Activated naive CD4-positive, alpha-beta T cell treated with Interleukin-2 at 50 U/mL for 16 hours (primary cell): ENCODE data around the gene LTBR.

Experiments used
- DNase-seq: peaks from one replicate; pipeline ENCODE4 v3.0.0-alpha.2; 2020

LTBR gene

GRCh38 chr12:6386038-6386437 is 2.1 kb downstream of the LTBR start:
- DNase-seq = no peak

- DNase-seq = no peak
These were observed 2.5 kb downstream of the LTBR start for GRCh38 chr12:6386491-6386890.

DNA sequence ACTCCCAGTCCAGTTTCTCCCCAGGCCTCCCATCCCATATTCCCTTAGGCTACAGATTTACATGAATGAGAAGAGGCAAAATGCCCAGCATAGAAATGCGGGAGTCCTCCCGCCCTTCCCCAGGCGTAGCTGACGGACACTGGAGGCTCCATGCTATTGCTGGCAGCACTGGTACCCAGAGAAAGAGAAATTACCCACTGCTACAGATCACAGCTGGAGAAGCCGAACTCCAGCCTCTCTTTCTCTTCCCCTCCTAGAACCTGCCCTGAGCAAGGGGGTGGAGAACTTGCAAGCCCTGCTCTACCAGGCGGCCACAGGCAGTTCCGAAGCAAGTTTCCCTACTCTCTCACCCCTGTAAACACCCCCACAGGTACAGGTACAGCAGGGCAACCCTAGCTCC is 3.6 kb downstream of the LTBR start:
- DNase-seq = no peak

- DNase-seq = no peak
These were observed 6.3 kb downstream of the LTBR start for GRCh38 chr12:6390084-6390799.

DNA sequence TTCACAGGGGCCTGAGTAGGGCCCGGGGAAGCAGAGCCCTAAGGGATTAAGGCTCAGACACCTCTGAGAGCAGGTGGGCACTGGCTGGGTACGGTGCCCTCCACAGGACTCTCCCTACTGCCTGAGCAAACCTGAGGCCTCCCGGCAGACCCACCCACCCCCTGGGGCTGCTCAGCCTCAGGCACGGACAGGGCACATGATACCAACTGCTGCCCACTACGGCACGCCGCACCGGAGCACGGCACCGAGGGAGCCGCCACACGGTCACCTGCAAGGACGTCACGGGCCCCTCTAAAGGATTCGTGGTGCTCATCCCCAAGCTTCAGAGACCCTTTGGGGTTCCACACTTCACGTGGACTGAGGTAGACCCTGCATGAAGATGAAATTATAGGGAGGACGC is 7.1 kb downstream of the LTBR start:
- DNase-seq = no peak

GRCh38 chr12:6392504-6392903 is 8.5 kb downstream of the LTBR start:
- DNase-seq = no peak

GRCh38 chr12:6393109-6393508 is 9.1 kb downstream of the LTBR start:
- DNase-seq = no peak

DNA sequence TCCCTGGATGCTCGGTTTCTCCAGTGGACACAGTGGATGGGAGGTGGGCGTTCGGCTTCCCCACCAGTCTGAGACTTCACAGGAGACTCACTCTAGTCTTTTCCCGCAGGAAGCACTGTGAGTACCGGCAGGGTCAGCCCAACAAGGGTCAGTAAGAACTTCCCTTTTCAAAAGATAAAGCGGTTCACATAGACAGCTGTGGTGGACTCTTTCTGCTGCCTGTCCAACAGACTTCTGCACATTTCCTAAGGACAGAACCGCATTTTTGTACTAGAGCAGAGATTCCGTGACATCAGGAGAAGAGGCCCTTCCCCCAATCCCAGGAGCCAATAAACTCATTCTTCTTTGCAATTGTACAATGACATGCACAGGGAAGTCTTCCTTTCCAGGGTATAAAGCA is 10.4 kb downstream of the LTBR start:
- DNase-seq = no peak

DNA sequence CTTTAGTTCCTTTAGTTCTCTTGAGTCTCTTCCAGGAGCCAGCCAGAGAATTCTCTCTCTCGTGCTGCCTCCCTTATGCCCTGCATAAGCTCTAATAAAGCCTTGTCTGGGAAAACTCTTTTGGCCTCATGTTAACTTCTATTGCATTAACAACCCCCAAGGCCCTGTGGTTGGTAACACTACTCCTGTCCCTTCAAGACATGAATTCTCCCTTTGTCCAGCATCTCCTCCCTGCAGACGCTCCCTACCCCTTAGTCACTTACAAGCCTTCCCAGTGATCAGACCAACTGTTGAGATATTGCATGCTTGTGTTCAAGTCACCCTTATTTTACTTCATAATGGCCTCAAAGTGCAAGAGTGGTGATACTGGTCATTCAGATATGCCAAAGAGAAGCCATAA is 12.1 kb downstream of the LTBR start:
- no peak for DNase-seq

DNA sequence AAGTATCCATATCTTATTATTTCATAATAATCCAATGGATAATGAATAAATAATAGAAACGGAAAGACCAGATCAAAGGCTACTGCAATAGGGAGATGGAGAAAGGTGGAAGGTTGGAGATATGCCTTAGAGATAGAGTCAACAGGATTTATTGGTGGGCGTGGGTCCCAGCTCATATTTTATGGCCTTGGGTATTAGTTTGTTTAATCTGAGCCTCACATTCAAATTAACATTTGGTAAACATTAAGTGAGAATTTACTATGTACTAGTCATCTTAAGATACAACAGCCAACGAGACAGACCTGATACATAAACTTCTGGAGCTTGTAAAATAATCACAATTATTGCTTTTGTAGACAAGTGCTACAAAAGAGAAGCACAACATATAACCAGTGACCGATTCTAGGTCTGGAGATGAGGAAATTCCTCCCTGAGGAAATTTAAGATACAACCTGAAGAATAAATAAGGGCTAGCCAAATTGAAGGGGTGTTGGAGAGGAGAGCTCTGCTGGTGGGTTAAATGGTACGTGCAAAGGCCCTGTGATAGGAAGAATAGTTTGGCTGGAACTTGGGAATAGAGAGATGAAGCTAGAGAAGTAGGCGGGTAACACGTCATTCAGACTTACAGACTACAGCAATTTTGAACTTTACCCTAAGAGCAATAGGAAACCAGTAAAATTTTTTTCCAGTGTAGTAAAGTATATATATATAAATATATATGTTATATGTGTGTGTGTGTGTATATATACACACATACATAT is 16.1 kb downstream of the LTBR start:
- DNase-seq = no peak

DNA sequence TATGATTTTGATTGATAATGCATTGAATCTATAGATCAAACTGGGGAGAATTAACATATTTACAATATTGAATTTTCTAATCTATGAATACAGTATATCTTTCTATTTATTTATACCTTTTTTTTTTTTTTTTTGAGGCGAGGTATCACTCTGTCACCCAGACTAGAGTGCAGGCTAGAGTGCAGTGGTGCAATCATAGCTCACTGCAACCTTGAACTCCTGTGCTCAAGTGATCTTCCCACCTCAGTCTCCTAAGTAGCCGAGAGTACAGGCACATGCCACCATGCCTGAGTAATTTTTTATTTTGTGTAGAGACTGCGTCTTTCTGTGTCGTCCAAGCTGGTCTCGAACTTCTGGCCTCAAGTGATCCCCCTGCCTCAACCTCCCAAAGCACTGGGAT is 20.4 kb downstream of the LTBR start:
- DNase-seq = no peak

GRCh38 chr12:6405963-6406362 is 22.0 kb downstream of the LTBR start:
- DNase-seq = no peak

DNA sequence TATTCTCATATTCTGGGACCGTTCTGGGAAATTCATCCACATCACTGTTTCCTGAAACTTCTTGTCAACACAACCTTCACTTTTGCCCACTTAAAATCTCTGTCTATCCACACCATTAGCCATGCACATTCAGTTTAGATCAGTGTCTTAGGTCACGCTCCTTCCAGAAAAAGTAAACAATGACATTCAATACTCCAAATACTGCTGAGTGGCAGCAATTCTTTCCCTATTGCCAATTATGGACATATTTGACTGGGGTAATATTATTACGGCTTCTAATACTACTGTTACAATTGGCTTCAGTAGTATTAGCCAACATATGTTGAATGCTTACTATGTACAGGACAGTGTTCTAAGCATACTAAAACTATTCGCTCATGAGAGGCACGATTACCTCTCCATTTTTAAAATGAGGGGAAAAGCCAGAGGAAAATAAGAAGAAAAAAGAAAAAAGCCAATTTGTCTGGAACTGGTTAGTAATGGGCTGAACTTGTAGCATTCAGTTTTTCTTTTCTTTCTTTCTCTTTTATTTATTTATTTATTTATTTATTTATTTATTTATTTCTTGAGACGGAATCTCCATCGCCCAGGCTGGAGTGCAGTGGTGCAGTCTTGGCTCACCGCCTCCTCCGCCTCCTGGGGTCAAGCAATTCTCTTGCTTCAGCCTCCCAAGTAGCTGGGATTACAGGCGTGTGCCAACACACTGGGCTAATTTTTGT is 23.4 kb downstream of the LTBR start:
- DNase-seq = no peak

DNA sequence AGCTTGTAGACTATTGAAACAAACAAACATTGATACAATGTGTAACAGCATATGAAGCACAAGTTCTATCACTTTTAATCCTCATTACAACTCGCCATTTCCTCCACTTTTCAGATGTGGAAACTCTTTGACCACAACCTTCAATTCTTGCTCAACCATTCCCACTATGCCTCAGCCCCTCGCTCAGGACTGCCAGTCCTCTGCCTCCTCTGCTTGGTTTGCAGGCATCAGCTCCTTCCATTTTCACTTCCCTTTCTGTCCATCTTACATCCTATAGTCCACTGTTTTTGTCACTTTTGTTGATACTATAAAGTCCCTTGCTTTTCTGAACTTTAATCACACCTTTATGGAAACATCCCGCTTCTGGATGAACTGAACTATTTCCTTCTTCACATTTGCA is 32.6 kb downstream of the LTBR start:
- no peak for DNase-seq

DNA sequence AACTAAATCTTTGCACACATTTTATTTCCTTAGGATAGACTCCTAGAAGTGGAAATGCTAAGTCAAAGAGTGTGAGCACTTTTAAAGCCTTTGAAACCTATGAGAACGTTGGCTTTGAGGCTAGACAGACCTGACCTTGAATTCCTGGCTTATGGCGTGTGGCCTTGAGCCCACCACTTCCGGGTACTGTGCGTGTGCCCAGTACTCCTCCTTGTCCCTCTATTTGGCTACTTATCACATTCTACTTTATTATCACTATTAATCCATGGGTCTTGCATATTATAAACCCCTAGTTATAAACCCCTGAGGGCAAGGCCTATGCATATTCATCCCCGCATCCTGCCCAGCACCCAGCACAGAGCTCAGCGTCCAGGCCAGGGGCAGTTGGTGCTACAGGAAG is 34.8 kb downstream of the LTBR start:
- no peak for DNase-seq

DNA sequence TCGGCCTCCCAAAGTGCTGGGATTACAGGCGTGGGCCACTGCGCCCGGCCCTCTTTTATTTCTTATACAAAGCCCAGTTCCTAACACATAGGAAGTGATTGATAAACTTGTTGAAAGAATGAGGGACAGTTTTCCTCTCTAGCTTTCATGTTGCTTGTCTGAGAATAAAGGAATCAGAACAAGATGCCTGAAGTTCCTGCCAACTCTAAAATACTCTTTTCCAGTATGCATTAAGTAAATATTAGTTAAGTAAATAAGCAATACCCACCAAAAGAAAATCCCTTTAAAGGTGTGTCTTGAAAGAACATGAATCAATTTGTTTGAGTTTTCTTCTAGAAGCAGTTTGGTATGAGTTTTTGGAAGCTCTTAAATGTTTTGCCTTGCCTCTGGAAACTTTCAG is 36.4 kb downstream of the LTBR start:
- DNase-seq = no peak

GRCh38 chr12:6423267-6424007 is 39.5 kb downstream of the LTBR start:
- peak; percentile 75 for DNase-seq

- DNase-seq = no peak
These were observed 40.0 kb downstream of the LTBR start for GRCh38 chr12:6424008-6424347.

DNA sequence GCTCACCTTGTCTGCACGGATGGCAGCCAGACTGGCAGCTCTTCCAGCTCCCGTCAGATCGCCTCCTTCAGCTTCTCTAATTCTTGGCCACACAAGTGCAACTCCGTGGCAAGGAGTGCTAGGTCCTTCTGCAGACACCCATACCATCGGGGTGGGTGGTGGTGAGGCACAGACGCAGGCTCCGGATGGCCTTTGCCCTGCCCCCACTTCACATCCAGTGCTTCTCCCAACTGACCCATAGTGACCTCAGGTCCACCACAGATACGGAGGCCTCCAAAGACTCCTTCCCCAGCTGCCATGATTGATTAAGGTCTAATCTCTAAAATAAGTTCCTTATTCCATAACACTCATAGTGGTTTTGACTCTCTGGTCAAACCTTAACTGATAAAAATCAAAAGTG is 40.9 kb downstream of the LTBR start:
- DNase-seq = no peak

DNA sequence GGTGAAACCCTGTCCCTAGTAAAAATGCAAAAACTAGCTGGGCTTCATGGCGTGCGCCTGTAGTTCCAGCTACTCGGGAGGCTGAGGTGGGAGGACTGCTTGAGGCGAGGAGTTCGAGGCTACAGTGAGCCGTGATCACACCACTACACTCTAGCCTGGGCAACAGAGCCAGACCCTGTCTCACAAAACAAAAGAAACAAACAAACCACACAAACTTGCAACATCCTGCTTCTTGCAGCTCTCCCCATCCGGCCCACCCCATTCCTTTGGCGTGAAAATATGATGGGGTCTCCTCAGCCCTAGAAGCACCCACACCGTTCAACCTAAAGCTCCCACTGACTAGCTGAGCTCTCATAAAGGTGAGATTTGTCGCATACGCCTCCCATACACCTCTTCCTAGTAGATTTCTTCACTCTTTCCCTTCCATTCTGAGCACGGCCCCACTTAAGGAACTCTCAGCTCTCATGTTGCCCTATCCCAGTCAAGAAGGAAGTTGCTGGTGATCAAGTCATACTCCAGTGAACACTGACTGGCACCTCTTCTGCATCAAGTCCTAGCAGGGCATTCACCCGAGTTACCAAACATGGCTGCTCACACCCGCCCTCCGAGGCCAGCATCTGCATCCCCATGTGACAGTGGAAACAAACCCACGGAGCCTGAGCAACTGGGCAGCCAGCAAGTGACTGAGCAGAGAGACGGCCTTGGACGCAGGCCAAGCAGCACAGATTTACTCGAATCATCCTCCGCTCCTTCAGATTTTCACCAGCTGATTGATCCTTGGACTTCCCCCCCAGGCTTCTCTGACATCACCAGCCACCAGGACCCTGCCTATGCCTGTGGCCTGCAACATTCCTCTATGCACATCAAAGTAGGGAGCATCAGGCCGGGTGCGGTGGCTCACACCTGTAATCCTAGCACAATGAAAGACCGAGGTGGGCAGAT is 41.9 kb downstream of the LTBR start:
- DNase-seq = no peak

DNA sequence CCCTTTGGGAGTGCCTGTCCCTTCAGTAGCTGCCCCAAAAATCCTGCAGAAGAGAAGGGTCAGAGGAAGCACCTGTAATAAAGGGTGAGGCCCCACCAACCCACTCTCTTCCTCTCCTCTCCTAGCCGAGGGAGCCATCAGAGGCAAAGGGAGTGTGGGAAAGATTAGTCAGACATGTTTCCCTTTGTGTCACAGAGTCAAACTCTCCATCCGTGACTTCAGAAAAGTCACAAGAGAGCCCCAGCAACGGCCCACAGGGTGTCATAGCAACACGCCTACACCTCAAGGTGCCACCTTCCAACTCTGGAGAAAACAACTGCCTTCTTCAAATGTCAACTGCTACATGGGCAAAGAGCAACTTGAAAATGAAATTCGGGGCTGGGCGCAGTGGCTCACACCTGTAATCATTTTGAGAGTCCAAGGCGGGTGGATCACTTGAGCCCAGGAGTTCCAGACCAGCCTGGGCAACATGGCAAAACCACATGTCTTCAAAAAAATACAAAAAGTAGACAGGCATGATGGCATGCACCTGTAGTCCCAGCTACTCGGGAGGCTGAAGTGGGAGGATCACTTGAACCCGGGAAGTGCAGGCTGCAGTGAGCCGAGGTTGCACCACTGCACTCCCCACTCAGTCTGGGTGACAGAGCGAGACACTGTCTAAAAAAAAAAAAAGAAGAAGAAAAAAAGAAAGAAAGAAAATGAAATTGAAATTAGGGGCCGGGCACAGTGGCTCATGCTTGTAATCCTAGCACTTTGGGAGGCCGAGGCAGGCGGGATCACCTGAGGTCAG is 43.1 kb downstream of the LTBR start:
- peak; percentile 93 for DNase-seq
